Measurements from ENCODE around the gene SNRNP25.
"Not testable (repeated sequence)": the region's sequence is repeated elsewhere in the genome, so short reads cannot be mapped to it uniquely, and the experiment has no call there.

SNRNP25 gene

DNA sequence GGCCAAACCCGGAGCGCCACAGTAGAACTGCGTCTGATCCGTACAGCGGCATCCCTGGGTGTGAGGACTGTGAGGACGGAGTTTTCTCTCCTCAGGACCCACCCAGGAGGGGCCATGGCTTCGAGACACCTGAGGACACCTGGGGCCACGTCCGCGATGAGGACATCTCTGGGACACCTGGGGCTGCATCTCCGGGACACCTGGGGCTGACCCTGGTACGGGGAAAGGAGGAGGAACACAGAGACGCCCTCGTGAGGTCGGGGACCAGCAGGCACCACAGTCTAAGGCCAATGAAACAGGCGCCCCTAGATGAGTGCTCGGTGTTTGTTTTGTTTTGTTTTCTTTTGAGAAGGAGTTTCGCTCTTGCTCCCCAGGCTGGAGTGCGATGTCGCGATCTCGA, 29.5 kb upstream of the SNRNP25 start:
- H3K27ac ChIP-seq (ENCODE audit: low read depth, low read length); H3F3A ChIP-seq (ENCODE audit: insufficient read depth); H3K9ac ChIP-seq (ENCODE audit: low read length); H3K9me3 ChIP-seq (ENCODE audit: insufficient read depth, low read length); H3K4me2 ChIP-seq (ENCODE audit: low read depth, low read length, poor library complexity, severe bottlenecking); H4K20me1 ChIP-seq (ENCODE audit: low read depth, low read length); H3K79me2 ChIP-seq (ENCODE audit: insufficient read depth, low read length); H3K36me3 ChIP-seq (ENCODE audit: low read length); H2AFZ ChIP-seq (ENCODE audit: low read depth, low read length, severe bottlenecking); H3K9me2 ChIP-seq (replicated peaks; ENCODE audit: insufficient read depth, low read length); H3K27me3 ChIP-seq (ENCODE audit: low read length); H3K4me3 ChIP-seq (ENCODE audit: insufficient read depth, low read length, poor library complexity, severe bottlenecking): not testable (repeated sequence)

DNA sequence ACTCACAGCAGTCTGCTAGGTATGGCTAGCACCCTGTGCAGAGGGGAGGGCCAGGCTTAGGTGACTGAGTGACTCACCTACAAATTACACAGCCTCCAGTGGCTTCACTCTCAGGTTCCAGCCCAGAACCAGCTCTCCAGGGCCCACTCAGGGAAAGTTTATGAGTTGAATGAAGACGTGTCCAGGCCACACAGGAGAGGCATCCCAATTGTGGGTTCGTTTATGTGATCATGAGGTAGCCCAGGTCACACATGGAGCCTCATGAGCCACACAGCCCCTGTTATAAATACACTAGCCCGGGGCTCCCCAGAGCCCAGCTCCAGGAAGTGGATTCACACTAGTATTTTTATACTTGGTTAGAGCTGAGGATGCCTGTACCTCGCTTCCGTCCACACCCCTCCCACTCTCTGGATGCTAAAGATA, 27.7 kb upstream of the SNRNP25 start:
- not testable (repeated sequence) for H4K20me1 ChIP-seq (ENCODE audit: low read depth, low read length); H2AFZ ChIP-seq (ENCODE audit: low read depth, low read length, severe bottlenecking); H3K36me3 ChIP-seq (ENCODE audit: low read length); H3K27me3 ChIP-seq (ENCODE audit: low read length); H3K4me2 ChIP-seq (ENCODE audit: low read depth, low read length, poor library complexity, severe bottlenecking); H3K4me3 ChIP-seq (ENCODE audit: insufficient read depth, low read length, poor library complexity, severe bottlenecking); H3K79me2 ChIP-seq (ENCODE audit: insufficient read depth, low read length); H3K9me2 ChIP-seq (replicated peaks; ENCODE audit: insufficient read depth, low read length); H3K9ac ChIP-seq (ENCODE audit: low read length); H3F3A ChIP-seq (ENCODE audit: insufficient read depth); H3K27ac ChIP-seq (ENCODE audit: low read depth, low read length); H3K9me3 ChIP-seq (ENCODE audit: insufficient read depth, low read length)

DNA sequence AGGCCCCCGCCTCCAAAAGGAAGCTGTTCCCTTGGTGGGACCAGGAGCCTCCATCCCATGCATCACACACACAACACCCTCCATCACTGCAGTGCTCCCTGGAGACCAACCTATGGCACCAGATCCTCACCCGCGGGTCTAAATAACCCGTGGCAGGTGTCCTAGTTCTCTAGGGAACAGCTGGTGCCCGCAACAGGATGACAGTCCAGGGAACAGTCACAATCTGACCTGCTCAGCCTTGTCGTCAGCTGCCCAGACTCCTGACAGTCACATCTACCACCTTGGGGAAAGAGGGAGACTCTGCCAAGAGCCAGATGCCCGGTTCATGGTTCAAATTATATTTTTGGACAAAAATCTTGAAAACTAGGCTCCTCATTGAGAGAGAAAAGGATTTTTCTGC, 23.0 kb upstream of the SNRNP25 start:
- not testable (repeated sequence) for H3F3A ChIP-seq (ENCODE audit: insufficient read depth); H2AFZ ChIP-seq (ENCODE audit: low read depth, low read length, severe bottlenecking); H3K9me3 ChIP-seq (ENCODE audit: insufficient read depth, low read length); H3K9me2 ChIP-seq (replicated peaks; ENCODE audit: insufficient read depth, low read length); H3K4me3 ChIP-seq (ENCODE audit: insufficient read depth, low read length, poor library complexity, severe bottlenecking); H3K27me3 ChIP-seq (ENCODE audit: low read length); H3K79me2 ChIP-seq (ENCODE audit: insufficient read depth, low read length); H3K36me3 ChIP-seq (ENCODE audit: low read length); H3K27ac ChIP-seq (ENCODE audit: low read depth, low read length); H4K20me1 ChIP-seq (ENCODE audit: low read depth, low read length); H3K9ac ChIP-seq (ENCODE audit: low read length); H3K4me2 ChIP-seq (ENCODE audit: low read depth, low read length, poor library complexity, severe bottlenecking)

DNA sequence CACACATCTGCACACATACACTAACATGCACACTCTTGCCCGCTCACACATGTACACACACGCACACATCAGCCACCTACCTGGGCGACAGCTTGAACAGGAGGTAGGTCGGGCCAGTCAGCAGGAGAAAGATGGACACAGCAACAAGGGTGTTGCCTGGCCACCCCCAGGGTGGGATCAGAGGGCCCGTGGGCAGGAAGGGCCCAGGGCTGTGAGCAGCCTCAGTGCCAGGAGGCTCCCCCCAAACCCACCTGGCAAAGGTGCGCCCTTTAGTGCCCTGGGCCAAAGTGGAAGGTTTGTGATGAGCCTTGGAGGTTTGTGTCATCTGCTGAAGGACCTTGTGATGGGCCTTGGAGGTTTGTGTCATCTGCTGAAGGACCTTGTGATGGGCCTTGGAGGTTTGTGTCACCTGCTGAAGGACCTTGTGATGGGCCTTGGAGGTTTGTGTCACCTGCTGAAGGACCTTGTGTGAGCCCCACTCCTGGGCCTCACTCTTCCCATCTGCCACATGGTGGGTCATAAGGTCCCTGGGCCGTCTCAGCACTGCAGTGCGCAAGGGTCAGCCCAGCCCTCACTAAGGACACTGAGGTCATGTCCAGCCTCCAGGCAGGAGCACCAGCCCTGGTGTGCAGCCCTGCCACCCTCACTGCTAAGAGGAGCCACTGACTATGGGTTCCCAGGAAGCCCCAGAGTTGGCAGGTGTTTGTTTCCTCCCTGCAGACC, 20.3 kb upstream of the SNRNP25 start:
- H3K9ac ChIP-seq (ENCODE audit: low read length); H3K27me3 ChIP-seq (ENCODE audit: low read length); H3K27ac ChIP-seq (ENCODE audit: low read depth, low read length); H2AFZ ChIP-seq (ENCODE audit: low read depth, low read length, severe bottlenecking); H3K79me2 ChIP-seq (ENCODE audit: insufficient read depth, low read length); H4K20me1 ChIP-seq (ENCODE audit: low read depth, low read length); H3F3A ChIP-seq (ENCODE audit: insufficient read depth); H3K4me3 ChIP-seq (ENCODE audit: insufficient read depth, low read length, poor library complexity, severe bottlenecking); H3K36me3 ChIP-seq (ENCODE audit: low read length); H3K9me2 ChIP-seq (replicated peaks; ENCODE audit: insufficient read depth, low read length); H3K9me3 ChIP-seq (ENCODE audit: insufficient read depth, low read length); H3K4me2 ChIP-seq (ENCODE audit: low read depth, low read length, poor library complexity, severe bottlenecking): not testable (repeated sequence)

DNA sequence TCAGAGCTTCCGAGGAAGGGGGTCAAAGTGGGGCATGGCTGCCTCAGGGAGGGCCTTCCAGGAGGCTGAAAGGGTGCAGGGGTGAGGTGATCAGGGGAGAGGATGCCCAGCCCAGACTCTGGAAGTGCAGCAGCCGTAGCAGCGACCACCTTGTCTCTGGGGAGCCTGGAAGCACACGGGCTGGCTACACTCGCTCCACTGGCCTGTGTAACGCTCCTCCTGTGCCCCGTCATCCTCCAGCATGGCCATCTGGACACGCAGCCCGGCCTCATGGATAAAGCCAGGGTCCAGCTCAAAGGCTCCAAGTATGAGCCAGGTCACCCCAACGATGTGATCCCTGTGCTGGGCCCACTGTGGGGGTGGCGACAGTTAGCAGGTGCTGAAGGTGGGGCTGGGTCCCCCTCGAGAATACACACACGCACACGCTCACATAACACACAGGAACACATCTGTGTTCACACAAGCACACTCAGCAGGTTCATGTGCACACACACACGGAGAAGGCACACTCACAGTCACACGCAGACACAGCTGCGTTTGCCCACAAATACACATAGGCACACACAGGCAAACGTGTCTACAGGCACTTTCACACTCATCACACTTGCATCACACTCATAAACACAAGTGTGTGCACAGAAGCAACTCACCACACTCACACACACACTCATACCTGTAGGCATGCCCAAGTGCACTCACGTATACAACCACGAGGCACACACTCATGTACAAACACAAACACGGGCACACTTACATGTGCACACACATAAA, 19.6 kb upstream of the SNRNP25 start:
- no peaks in the 10 kb centered on the region; the same call in 1 of the 2 replicates for H4K20me1 ChIP-seq (ENCODE audit: low read depth, low read length)
- H3F3A ChIP-seq (ENCODE audit: insufficient read depth) = no peaks in the 10 kb centered on the region
- no peaks in the 10 kb centered on the region for H3K9me2 ChIP-seq (replicated peaks; ENCODE audit: insufficient read depth, low read length)
- no peaks in the 10 kb centered on the region for H3K27me3 ChIP-seq (ENCODE audit: low read length)
- H3K4me3 ChIP-seq (ENCODE audit: insufficient read depth, low read length, poor library complexity, severe bottlenecking) = no peak overlapping the region
- no peaks in the 10 kb centered on the region for H3K79me2 ChIP-seq (ENCODE audit: insufficient read depth, low read length)
- H3K9me3 ChIP-seq (ENCODE audit: insufficient read depth, low read length) = no peaks in the 10 kb centered on the region
- no peak overlapping the region for H3K27ac ChIP-seq (ENCODE audit: low read depth, low read length)
- TF ChIP-seq, protein P1, sequence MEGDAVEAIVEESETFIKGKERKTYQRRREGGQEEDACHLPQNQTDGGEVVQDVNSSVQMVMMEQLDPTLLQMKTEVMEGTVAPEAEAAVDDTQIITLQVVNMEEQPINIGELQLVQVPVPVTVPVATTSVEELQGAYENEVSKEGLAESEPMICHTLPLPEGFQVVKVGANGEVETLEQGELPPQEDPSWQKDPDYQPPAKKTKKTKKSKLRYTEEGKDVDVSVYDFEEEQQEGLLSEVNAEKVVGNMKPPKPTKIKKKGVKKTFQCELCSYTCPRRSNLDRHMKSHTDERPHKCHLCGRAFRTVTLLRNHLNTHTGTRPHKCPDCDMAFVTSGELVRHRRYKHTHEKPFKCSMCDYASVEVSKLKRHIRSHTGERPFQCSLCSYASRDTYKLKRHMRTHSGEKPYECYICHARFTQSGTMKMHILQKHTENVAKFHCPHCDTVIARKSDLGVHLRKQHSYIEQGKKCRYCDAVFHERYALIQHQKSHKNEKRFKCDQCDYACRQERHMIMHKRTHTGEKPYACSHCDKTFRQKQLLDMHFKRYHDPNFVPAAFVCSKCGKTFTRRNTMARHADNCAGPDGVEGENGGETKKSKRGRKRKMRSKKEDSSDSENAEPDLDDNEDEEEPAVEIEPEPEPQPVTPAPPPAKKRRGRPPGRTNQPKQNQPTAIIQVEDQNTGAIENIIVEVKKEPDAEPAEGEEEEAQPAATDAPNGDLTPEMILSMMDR (IDR thresholded peaks at IDR 0.05; ENCODE audit: insufficient read depth, low read length, poor library complexity, severe bottlenecking) = no peak
- TF ChIP-seq EZH2phosphoT487 (conservative IDR thresholded peaks at IDR 0.05; ENCODE audit: low read length) = no peak
- H2AFZ ChIP-seq (ENCODE audit: low read depth, low read length, severe bottlenecking) = no peak overlapping the region
- H3K9ac ChIP-seq (ENCODE audit: low read length) = no peak overlapping the region
- no peaks in the 10 kb centered on the region for H3K36me3 ChIP-seq (ENCODE audit: low read length)
- no peak overlapping the region for H3K4me2 ChIP-seq (ENCODE audit: low read depth, low read length, poor library complexity, severe bottlenecking)

Measured in SU-DHL-6 (cell line).